HL-60/S4 (cell line): ENCODE results near the gene CKB.

ENCODE experiments used
- in situ Hi-C: fragments of 300-500 bp; cut with MboI; formaldehyde crosslinking; loops from 2 replicates; pipeline ENCODE4 v1.14.3; 2022; ENCODE audit warnings: low sequenced_read_pairs

The CKB gene

GRCh38 chr14:103529383-103530365 is 7.0 kb upstream of the CKB start:
- in situ Hi-C loops = loop anchor here (25.0 kb wide), 1 partner anchor 442 kb away; the partner anchor contains the start of genes EXOC3L4 and LBHD2

DNA sequence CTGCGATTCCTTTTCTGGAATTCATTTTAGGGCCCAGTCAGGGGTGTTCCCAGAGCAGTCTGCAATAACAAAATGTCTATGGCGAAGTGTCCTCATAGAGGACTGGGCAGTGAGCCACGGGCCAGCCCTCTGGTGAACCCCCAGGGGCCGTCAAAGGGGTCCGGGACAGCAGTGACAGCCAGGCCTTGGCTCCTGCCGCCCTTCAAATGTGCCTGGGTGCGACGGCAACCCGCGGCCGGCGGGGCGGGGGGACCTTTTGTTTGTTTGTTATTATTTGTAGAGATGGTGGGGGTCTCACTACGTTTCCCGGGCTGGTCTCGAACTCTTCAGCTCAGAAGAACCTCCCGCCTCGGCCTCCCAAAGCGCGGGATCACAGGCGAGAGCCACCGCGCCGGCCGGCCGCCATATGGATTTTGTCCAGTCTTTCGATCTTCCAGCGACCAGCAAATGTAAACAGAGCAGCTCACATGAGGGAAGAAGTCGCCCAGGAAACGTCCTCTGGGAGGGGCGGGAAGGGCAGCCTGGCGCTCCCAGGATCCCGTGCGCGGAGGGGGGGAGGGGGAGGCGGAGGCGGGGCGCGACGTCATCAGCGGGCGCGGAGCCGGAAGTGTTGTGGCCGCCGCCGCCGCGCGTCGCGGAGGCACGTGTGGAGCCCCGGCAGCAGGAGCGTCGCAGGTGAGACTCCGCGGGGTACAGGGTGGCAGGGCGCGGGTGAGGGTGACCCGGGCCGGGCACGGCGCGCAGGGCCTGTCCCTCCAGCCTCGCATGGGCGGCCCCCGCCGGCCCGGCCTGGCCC is 6.2 kb upstream of the CKB start, which contains the start of gene TRMT61A:
TSS of gene TRMT61A (plus strand) at position 610 of the 796 bp plus-strand sequence. CDS start 783 bp downstream, outside the sequence.
- in situ Hi-C loops = loop anchor here (25.0 kb wide), 1 partner anchor 441 kb away; the partner anchor contains the start of genes EXOC3L4 and LBHD2

DNA sequence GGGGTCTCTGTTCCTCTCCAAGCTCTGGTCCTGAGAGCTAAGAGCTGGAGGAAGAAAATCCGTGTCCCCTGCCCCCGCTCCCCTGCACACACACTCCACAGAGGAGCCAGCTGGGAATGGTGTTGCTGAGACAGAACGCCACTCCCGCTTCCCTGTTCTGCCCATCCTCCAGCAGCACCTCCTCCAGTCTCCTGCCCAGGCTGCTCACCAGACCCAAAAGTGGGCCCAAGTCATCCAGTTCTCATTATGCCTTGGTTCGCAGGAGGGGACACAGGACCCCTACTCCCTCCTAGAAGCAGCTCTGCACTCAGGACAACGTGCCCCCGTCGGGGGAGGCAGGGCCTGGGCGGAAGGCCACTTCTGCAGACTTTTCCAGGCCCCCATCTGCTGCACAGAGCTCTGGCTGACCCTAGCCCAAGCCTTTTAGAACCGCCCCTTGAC is 5.5 kb upstream of the CKB start:
- in situ Hi-C loops = loop anchor here (25.0 kb wide), 1 partner anchor 441 kb away; the partner anchor contains the start of genes EXOC3L4 and LBHD2

- in situ Hi-C loops = loop anchor here (25.0 kb wide), 1 partner anchor 440 kb away; the partner anchor contains the start of genes EXOC3L4 and LBHD2
Observed at GRCh38 chr14:103527408-103528145, 4.9 kb upstream of the CKB start.

DNA sequence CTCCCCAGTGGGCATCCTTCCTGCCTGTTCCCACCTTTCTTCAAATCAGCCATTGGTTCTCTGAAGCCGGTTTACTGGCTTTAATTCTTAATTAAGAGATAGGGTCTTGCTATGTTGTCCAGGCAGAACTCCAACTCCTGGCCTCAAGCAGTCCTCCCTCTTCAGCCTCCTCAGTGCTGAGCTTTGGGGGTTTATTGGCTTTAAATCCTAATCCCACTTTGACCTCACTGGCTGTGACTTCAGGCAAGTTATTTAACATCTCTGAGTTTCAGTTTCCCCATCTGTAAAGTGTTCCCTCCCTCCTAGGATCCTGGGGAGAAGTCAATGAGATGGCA is 4.3 kb upstream of the CKB start:
- in situ Hi-C loops = loop anchor here (25.0 kb wide), 1 partner anchor 440 kb away; the partner anchor contains the start of genes EXOC3L4 and LBHD2

GRCh38 chr14:103526247-103526913 is 3.8 kb upstream of the CKB start:
- in situ Hi-C loops = loop anchor here (25.0 kb wide), 1 partner anchor 439 kb away; the partner anchor contains the start of genes EXOC3L4 and LBHD2

DNA sequence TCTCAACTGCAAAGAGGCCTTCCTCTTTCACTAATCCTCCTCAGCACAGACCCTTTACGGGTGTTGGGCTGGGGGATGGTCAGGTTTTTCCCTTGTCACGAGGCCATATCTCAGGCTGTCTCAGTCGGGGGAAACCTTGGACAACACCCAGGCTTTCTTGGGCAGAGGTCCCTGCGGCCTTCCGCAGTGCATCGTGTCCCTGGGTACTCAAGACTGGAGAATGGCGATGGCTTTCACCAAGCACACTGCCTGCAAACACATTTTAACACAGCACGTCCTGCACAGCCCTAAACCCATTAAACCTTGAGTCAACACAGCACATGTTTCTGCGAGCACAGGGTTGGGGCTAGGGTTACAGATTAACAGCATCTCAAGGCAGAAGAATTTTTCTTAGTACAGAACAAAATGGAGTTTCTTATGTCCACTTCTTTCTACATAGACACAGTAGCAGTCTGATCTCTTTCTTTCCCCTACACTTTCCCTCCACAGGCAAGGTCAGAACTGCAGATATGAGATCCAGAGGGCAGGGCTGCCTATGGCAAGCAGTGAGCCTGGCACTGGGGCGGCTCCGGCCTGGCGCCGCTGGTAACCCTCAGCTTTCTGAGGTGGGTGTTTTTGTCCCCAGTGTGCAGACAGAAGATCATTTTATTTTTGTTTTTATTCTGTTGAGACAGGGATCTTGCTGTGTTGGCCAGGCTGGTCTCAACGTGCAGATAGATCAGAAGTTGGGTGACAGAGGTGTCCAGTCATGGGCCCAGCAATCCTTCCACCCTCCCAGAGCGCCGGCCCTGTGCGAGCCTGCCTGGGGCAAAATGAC is 3.0 kb upstream of the CKB start:
- in situ Hi-C loops = loop anchor here (25.0 kb wide), 1 partner anchor 438 kb away; the partner anchor contains the start of genes EXOC3L4 and LBHD2

DNA sequence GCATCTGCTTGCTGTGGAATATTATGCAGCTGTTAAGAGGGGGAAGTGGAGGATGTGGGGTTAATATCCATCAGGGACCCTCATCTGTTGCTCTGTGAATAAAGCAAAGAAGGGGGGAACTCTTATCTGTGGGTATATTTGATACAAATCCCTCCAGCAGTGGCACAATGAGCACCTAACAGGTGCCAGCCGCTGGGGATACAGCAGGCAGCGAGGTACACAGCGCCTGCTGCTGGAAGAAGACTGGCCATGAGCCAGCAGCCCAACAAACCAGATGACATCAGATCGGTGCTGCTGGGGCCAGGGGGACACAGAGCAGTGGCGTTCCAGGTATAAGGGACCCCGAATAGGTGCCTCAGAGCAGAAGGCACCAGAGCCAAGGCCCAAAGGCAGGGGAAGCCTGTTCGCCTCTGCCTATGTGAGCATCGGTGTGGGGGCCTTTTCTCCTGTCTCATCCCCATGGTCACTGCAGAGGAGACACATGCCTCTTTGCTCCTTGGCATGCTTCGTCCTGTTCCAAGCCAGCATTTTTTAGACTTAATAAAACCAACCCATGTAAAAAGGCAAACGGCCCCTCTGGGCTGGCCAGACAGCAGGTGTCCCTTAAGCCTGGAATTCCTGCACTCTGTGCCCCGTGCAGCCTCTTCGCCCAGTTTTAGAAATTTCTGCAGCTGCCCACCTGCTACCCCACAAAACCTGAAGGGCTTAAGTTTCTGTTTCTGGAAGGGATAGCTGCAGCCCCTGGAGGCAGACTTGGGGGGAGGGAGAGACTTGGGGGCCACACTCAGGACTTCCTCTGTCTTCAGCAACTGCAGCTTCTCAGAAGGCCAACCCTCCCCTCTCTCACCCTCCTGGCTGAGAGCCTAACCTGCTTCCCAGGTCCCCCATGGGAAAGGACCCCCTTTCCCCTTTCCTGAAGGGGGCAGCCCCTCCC is 1.6 kb upstream of the CKB start:
- in situ Hi-C loops = no loop called here

- in situ Hi-C loops = no loop called here
Observed at GRCh38 chr14:103523575-103523954, 935 bp upstream of the CKB start.

DNA sequence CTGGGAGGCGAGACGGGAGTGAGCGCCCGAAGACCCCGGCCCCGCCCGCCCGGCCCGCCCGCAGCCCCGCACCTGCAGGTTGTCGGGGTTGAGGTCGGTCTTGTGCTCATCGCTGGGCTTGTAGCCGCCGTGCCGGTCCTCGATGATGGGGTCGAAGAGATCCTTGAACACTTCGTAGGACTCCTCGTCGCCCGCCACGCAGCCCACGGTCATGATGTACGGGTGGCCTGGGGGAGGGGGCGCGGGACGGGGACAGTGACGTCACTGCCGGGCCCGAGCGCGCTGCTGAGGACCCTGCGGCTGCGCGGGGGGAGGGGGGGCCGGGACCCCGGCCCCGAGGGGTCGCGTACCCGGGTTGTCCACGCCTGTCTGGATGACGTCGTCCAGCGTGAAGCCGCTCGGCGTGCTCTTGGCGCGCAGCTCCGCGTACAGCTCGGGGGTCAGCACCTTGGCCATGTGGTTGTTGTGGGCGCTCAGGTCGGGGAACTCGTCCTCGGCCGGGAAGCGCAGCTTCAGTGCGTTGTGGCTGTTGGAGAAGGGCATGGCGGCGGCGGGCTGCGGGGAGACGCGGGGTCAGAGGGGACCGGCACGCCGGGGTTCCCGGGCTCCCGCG is 573 bp downstream of the CKB start:
- in situ Hi-C loops = no loop called here

DNA sequence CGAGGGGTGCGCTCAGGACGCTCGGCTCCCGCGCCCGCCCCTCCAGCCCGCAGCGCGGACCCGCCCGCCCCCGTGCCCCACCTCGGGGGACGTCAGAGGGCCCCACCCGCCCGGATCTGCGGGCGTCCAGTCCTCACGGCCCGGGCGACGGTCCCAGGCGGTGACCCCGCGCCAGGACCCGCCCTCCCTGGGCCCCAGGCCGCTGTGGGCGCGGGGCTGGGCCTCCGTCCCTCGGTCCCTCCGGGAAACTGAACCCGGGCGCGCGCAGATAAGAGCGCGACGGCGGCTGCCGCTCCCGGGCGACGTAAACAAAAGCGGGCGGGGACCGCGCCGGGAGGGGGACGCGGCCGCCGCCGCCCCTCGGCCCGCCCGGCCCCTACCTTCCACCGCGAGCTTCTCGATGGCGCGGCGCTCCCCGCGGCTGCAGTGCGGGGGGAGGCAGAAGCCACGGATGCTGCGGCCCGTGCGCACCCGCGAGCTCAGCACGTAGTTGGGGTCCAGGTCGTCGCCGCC is 1.1 kb downstream of the CKB start:
- in situ Hi-C loops = no loop called here

DNA sequence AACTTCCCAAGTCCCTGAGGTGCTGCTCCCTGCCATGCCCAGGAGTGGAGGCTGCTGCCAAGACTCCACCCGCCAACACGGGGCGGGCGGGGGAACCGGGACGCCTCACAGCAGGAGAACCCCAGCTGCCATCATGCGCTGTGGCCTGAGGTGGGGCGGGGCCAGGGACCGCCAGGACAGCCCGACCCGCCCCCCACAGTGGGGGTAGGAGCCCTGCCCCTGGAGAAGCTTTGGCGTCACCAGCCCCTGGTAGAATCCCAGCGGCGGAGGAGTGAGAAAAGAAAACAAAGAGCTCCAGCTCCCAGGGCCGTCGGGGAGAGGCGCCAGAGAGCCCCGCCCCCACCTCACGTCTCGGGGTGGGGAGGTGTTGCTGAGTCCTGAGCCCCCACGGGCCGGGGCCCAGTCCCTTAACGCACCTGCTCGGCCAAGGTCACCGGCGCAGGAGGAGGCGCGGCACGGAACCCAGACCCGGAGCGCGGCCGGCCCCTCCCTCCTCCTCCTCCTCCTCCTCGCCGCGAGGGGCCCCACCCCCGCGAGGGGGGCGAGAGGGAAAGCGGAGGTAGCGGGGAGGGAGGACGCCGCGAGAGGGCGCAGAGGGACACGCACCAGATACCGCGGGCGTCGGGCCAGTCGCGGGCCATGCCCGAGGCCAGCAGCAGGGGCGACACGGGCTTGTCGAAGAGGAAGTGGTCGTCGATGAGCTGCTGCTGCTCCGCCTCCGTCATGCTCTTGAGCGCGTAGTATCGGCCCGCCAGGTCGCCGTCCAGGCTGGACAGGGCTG is 1.8 kb downstream of the CKB start:
- in situ Hi-C loops = no loop called here

DNA sequence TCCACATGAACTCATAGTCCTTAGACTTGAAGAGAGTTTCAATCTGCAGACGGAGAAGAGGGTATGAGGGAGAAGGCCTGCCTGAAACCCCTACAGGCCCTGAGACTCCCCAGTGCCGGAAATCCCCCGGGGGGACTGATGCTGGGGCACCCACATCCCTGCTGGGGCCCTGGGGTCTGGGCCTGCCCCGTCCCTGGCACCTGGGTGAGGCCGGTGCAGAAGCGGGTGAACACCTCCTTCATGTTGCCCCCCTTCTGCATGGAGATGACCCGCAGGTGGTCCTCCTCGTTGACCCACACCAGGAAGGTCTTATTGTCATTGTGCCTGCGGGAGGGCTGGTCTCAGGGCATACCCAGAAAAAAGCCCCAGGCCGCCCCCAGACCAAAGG is 2.4 kb downstream of the CKB start:
- in situ Hi-C loops = no loop called here

- in situ Hi-C loops = no loop called here
Observed at GRCh38 chr14:103519837-103520212, 2.8 kb downstream of the CKB start.

DNA sequence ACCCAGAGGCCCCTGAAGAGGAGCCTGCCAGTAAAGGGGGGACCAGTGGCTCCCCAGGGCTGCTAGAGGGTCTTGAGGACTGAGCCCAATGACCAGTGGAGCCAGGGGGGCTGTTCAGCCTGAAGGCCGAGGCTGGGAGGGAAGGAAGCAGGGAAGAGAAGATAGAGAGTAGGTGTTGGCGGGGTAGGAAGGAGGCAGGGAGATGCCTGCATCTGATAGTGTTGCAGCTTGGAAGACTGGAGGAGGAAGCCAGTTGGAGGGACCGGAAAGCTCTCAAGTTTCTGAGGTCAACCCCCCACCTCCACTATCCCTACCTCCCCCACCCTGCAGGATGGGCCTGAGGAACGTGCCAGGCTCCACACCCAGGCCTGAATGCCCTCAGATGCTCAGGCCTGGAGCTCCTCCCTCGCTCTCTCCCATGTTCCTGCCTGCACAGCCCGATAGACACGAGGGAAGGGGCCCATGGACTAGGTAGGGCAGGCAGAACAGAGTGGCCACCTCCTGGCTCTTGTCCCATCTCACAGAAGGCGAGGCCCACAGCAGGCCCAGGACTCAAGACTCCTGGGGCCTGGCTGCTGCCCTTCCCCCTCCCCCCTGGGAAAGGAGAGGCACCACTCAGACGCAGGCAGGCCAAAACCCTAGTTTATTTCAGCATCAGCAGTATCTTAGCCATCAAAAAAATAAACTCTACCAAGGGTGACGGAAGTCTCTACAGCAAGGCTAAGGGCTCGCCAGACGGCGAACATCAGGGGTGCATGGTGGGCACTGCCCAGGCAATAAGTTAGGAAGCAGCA is 3.4 kb downstream of the CKB start:
- in situ Hi-C loops = no loop called here
